Measurements from ENCODE around the gene SNRNP25. TPM values are rescaled to one million over a fixed set of nuclear protein-coding genes. Genes with fewer than 3 reads are reported as not detected.
"Not testable (repeated sequence)": the region's sequence is repeated elsewhere in the genome, so short reads cannot be mapped to it uniquely, and the experiment has no call there.

The SNRNP25 gene
- total RNA-seq (ENCODE audit: low replicate concordance) = 11.8 and 15.8 TPM in 2 replicates

DNA sequence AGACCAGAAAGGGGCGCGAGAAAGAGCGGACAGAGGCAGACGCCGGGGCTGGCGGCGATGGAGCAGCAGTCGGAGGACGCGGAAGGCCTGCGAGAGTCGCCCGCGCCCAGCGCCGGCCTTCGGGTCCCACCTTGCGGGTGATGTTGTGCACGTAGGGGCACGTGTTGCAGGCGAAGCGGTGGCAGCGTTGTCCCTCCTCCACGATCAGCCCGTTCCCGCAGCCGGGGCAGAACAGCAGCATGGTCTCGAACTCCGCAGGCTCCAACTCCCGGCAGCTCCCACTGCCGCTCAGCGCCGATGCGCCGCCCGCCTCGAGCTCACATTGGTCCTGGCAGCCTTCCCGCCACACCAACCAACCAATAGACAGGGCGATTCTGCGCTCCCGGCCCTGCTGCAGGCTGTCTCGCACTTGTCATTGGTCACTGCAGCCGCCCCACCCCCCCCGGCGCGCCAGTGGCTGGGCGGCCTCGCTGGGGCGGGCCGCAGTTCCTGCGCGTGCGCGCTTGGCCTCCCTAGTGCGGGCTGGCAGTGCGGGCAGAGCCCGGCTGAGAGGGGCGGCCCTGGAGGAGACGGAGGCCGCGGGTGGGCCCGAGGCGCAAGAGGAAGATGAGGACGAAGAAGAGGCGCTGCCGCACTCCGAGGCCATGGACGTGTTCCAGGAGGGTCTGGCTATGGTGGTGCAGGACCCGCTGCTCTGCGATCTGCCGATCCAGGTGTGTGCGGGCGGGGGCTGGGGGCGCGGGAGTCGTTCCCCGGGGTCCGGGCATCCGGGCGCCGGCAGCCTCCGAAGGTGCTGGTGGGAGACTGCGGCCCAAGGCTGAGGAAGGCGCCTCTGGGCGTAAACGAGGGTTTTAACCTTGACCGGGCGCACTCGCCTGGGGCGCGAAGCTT is at the start of gene SNRNP25, which contains the start of gene POLR3K:
Gene SNRNP25, plus strand, starts transcription at position 483 of the 891 bp plus-strand sequence. Its CDS starts 189 bp downstream, at position 672.
Gene POLR3K, minus strand, starts transcription at position 263 of the 891 bp plus-strand sequence. Its CDS starts 22 bp downstream, at position 241.
- peak; percentile 97 for DNase-seq (ENCODE audit: low read depth)
- TF ChIP-seq, protein P1, sequence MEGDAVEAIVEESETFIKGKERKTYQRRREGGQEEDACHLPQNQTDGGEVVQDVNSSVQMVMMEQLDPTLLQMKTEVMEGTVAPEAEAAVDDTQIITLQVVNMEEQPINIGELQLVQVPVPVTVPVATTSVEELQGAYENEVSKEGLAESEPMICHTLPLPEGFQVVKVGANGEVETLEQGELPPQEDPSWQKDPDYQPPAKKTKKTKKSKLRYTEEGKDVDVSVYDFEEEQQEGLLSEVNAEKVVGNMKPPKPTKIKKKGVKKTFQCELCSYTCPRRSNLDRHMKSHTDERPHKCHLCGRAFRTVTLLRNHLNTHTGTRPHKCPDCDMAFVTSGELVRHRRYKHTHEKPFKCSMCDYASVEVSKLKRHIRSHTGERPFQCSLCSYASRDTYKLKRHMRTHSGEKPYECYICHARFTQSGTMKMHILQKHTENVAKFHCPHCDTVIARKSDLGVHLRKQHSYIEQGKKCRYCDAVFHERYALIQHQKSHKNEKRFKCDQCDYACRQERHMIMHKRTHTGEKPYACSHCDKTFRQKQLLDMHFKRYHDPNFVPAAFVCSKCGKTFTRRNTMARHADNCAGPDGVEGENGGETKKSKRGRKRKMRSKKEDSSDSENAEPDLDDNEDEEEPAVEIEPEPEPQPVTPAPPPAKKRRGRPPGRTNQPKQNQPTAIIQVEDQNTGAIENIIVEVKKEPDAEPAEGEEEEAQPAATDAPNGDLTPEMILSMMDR (IDR thresholded peaks at IDR 0.05; ENCODE audit: insufficient read depth, low read length) = no peak
- peak within 1 kb of the TSS; percentile 87 for H3K4me3 ChIP-seq (ENCODE audit: low read depth, low read length)

DNA sequence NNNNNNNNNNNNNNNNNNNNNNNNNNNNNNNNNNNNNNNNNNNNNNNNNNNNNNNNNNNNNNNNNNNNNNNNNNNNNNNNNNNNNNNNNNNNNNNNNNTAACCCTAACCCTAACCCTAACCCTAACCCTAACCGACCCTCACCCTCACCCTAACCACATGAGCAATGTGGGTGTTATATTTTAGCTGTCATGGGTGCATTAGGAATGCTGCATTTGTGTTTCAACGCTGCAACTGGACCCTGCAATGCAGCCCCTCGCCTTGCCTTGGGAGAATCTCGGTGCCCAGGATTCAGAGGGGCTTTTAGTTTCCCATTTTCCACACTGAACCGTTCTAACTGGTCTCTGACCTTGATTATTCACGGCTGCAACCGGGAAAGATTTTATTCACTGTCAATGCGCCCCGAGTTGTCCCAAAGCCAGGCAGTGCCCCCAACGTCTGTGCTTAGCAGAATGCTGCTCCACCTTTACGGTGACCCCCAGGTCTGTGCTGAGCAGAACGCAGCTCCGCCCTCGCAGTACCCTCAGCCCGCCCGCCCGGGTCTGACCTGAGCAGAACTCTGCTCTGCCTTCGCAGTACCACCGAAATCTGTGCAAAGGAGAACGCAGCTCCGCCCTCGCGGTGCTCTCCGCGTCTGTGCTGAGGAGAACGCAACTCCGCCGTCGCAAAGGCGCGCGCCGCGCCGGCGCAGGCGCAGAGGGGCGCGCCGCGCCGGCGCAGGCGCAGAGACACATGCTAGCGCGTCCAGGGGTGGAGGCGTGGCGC is 43.5 kb upstream of the SNRNP25 start:
- no peak for DNase-seq (ENCODE audit: low read depth)
- TF ChIP-seq, protein P1 (IDR thresholded peaks at IDR 0.05; ENCODE audit: insufficient read depth, low read length) = no peak
- H3K4me3 ChIP-seq (ENCODE audit: low read depth, low read length) = peak overlapping the region; percentile 50

DNA sequence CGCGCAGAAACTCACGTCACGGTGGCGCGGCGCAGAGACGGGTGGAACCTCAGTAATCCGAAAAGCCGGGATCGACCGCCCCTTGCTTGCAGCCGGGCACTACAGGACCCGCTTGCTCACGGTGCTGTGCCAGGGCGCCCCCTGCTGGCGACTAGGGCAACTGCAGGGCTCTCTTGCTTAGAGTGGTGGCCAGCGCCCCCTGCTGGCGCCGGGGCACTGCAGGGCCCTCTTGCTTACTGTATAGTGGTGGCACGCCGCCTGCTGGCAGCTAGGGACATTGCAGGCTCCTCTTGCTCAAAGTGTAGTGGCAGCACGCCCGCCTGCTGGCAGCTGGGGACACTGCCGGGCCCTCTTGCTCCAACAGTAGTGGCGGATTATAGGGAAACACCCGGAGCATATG is 42.9 kb upstream of the SNRNP25 start:
- not testable (repeated sequence) for H3K4me3 ChIP-seq (ENCODE audit: low read depth, low read length); DNase-seq (ENCODE audit: low read depth)
- TF ChIP-seq, protein P1 (IDR thresholded peaks at IDR 0.05; ENCODE audit: insufficient read depth, low read length) = peak; percentile 44

DNA sequence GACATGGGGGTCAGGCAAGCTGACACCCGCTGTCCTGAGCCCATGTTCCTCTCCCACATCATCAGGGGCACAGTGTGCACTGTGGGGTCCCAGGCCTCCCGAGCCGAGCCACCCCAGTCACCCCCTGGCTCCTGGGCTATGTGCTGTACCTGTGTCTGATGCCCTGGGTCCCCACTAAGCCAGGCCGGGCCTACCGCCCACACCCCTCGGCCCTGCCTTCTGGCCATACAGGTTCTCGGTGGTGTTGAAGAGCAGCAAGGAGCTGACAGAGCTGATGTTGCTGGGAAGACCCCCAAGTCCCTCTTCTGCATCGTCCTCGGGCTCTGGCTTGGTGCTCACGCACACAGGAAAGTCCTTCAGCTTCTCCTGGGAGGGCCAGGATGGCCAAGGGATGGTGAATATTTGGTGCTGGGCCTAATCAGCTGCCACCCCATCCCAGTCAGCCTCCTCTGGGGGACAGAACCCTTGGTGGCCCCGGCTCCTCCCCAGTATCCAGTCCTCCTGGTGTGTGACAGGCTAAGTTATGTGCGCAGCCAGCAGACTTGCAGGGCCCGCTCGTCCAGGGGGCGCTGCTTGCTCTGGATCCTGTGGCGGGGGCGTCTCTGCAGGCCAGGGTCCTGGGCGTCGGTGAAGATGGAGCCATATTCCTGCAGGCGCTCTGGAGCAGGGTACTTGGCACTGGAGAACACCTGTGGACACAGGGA is 36.4 kb upstream of the SNRNP25 start:
- not testable (repeated sequence) for DNase-seq (ENCODE audit: low read depth); H3K4me3 ChIP-seq (ENCODE audit: low read depth, low read length)

DNA sequence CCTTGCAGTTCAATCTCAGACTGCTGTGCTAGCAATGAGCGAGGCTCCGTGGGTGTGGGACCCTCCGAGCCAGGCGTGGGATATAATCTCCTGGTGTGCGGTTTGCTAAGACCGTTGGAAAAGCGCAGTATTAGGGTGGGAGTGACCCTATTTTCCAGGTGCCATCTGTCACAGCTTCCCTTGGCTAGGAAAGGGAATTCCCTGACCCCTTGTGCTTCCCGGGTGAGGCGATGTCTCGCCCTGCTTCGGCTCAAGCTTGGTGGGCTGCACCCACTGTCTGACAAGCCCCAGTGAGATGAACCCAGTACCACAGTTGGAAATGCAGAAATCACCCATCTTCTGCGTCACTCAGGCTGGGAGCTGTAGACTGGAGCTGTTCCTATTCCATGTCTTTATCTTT is 32.7 kb upstream of the SNRNP25 start:
- DNase-seq (ENCODE audit: low read depth); H3K4me3 ChIP-seq (ENCODE audit: low read depth, low read length): not testable (repeated sequence)

DNA sequence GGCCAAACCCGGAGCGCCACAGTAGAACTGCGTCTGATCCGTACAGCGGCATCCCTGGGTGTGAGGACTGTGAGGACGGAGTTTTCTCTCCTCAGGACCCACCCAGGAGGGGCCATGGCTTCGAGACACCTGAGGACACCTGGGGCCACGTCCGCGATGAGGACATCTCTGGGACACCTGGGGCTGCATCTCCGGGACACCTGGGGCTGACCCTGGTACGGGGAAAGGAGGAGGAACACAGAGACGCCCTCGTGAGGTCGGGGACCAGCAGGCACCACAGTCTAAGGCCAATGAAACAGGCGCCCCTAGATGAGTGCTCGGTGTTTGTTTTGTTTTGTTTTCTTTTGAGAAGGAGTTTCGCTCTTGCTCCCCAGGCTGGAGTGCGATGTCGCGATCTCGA is 29.5 kb upstream of the SNRNP25 start:
- H3K4me3 ChIP-seq (ENCODE audit: low read depth, low read length); DNase-seq (ENCODE audit: low read depth): not testable (repeated sequence)

DNA sequence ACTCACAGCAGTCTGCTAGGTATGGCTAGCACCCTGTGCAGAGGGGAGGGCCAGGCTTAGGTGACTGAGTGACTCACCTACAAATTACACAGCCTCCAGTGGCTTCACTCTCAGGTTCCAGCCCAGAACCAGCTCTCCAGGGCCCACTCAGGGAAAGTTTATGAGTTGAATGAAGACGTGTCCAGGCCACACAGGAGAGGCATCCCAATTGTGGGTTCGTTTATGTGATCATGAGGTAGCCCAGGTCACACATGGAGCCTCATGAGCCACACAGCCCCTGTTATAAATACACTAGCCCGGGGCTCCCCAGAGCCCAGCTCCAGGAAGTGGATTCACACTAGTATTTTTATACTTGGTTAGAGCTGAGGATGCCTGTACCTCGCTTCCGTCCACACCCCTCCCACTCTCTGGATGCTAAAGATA is 27.7 kb upstream of the SNRNP25 start:
- not testable (repeated sequence) for H3K4me3 ChIP-seq (ENCODE audit: low read depth, low read length); DNase-seq (ENCODE audit: low read depth)

DNA sequence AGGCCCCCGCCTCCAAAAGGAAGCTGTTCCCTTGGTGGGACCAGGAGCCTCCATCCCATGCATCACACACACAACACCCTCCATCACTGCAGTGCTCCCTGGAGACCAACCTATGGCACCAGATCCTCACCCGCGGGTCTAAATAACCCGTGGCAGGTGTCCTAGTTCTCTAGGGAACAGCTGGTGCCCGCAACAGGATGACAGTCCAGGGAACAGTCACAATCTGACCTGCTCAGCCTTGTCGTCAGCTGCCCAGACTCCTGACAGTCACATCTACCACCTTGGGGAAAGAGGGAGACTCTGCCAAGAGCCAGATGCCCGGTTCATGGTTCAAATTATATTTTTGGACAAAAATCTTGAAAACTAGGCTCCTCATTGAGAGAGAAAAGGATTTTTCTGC is 23.0 kb upstream of the SNRNP25 start:
- not testable (repeated sequence) for DNase-seq (ENCODE audit: low read depth); H3K4me3 ChIP-seq (ENCODE audit: low read depth, low read length)

DNA sequence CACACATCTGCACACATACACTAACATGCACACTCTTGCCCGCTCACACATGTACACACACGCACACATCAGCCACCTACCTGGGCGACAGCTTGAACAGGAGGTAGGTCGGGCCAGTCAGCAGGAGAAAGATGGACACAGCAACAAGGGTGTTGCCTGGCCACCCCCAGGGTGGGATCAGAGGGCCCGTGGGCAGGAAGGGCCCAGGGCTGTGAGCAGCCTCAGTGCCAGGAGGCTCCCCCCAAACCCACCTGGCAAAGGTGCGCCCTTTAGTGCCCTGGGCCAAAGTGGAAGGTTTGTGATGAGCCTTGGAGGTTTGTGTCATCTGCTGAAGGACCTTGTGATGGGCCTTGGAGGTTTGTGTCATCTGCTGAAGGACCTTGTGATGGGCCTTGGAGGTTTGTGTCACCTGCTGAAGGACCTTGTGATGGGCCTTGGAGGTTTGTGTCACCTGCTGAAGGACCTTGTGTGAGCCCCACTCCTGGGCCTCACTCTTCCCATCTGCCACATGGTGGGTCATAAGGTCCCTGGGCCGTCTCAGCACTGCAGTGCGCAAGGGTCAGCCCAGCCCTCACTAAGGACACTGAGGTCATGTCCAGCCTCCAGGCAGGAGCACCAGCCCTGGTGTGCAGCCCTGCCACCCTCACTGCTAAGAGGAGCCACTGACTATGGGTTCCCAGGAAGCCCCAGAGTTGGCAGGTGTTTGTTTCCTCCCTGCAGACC is 20.3 kb upstream of the SNRNP25 start:
- DNase-seq (ENCODE audit: low read depth); H3K4me3 ChIP-seq (ENCODE audit: low read depth, low read length): not testable (repeated sequence)
